LNCaP clone FGC (cell line): ENCODE data around the gene OR6C65.
"Not testable (repeated sequence)": the region's sequence is repeated elsewhere in the genome, so short reads cannot be mapped to it uniquely, and the experiment has no call there.

ENCODE experiments used
- DNase-seq: peaks from one replicate; pipeline ENCODE4 v3.0.0-alpha.2; 2011; ENCODE audit warnings: low read depth
- H3K4me3 ChIP-seq: 2 replicates; pipeline ENCODE4 v1.5.1; 2011; ENCODE audit warnings: mild to moderate bottlenecking, low read depth, low read length, control low read depth
- CTCF ChIP-seq: IDR thresholded peaks from 2 replicates; pipeline ENCODE4 v1.5.1; 2012; ENCODE audit warnings: mild to moderate bottlenecking; ENCODE audit not compliant: control insufficient read depth, insufficient read depth; ENCODE audit errors: extremely low read depth

The OR6C65 gene

GRCh38 chr12:55400229-55400628 is at the start of gene OR6C65:
TSS of gene OR6C65 (plus strand) at chr12:55400529. CDS start at chr12:55400529, 0 bp downstream.
- no peak within 1 kb of the TSS for H3K4me3 ChIP-seq
- TF ChIP-seq CTCF: no peak
- no peak for DNase-seq

GRCh38 chr12:55355338-55355737 is 45.0 kb upstream of the OR6C65 start:
- DNase-seq, H3K4me3 ChIP-seq: not testable (repeated sequence)

DNA sequence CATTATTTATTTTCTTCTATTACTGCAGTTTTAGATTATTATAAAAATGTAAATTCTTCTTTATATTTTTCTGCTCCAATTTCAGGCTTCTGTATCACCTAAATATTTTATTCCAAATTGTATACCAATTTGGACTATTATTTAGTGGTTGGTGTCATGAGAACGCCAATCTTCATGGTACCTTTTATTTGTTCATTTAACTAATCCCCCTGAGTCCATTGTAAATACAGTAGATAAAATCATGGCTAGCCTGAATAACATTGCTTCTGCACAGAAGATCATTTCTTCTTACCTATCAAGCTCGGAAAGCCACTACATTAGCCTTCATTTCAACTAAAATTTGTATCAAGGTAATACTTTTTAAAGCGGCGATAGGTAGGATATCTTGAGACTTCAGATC is 37.7 kb upstream of the OR6C65 start, which contains the start of gene OR6C75:
TSS of gene OR6C75 (plus strand) at position 301 of the 400 bp plus-strand sequence. CDS start 2,136 bp downstream, outside the sequence.
- no peak for TF ChIP-seq CTCF
- H3K4me3 ChIP-seq: no peak within 1 kb of the TSS
- no peak for DNase-seq

- TF ChIP-seq CTCF: no peak
- no peak overlapping the region for H3K4me3 ChIP-seq
- no peak for DNase-seq
Measured at GRCh38 chr12:55365086-55365485, 35.2 kb upstream of the OR6C65 start.

DNA sequence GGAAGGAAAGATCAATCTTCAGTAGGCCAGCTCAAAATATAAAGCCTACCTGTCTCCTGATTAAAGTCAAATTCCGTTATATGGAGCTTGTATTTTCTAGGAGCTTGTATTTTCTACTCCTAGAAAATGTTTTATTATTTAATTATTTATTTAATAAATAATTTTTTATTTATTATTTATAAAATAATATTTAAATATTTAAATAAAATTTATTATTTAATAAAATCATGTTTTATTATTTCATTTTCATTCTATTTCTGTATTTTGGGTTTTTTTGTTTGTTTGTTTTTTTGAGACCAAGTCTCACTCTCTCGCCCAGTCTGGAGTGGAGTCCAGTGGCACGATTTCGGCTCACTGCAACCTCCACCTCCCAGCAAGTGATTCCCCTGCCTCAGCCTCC is 27.8 kb upstream of the OR6C65 start:
- H3K4me3 ChIP-seq: no peak overlapping the region
- no peak for DNase-seq
- TF ChIP-seq CTCF: no peak

GRCh38 chr12:55385891-55386290 is 14.4 kb upstream of the OR6C65 start:
- TF ChIP-seq CTCF: no peak
- DNase-seq: no peak
- no peak overlapping the region for H3K4me3 ChIP-seq

DNA sequence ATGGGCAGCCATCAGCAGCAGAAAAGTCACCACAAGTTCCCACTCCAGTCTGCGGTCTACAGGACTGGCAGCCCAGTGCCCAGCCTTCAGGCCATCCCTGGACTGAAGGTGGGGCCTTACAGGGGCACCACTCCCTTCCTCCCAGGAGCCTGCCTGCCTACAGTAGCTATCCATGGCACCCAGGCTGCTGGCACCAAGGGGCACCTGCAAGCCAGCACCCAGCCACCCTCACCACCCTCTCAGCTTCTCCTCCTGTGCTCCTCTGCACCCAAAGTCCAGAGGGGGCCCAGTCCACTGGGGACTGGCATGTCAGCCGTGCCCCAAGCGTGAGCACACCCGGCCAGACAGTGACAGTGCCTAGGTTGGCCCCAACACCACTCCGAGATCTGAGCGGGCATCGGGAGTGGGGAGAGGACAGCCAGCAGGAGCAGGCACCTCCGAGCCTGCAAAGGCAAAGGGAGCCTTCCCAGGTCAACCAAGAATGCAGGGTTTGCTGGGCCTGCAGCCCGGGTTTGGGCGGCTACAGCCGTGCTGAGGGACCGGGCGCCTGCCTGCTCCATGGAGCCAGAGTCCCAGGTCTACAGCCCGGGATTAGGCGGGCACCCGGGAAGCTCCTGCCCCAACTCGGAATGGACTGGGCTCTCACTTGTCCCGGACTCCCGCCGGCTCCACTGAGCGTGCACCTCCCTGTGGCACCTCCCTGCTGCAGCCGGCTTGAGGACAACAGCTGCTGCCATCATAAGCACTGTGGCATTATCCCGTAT is 8.1 kb upstream of the OR6C65 start:
- no peak for TF ChIP-seq CTCF
- H3K4me3 ChIP-seq: no peak overlapping the region

More for the DNA sequence above, 8.1 kb upstream of the OR6C65 start:
- no peak for DNase-seq
